GM21515 (cell line): Measurements from ENCODE around the gene MICAL2.

ENCODE experiments used
- ATAC-seq: cut with Tn5 transposase; IDR thresholded peaks from one replicate; pipeline ENCODE4 v1.9.1; 2021; ENCODE audit not compliant: unreplicated experiment

MICAL2 gene

GRCh38 chr11:12279672-12280108 is 169.3 kb downstream of the MICAL2 start:
- no peak for ATAC-seq

- no peak for ATAC-seq
Observed at GRCh38 chr11:12280199-12280837, 169.9 kb downstream of the MICAL2 start.

- no peak for ATAC-seq
Observed at GRCh38 chr11:12280838-12281565, 170.6 kb downstream of the MICAL2 start.

- no peak for ATAC-seq
Observed at GRCh38 chr11:12281571-12282478, 171.4 kb downstream of the MICAL2 start.

GRCh38 chr11:12282676-12283075 is 172.3 kb downstream of the MICAL2 start:
- ATAC-seq = no peak

GRCh38 chr11:12284316-12285050 is 174.1 kb downstream of the MICAL2 start:
- ATAC-seq = no peak

GRCh38 chr11:12285106-12285505 is 174.7 kb downstream of the MICAL2 start:
- no peak for ATAC-seq

- no peak for ATAC-seq
Observed at GRCh38 chr11:12285811-12286222, 175.4 kb downstream of the MICAL2 start.

GRCh38 chr11:12286606-12287005 is 176.2 kb downstream of the MICAL2 start:
- ATAC-seq = no peak

GRCh38 chr11:12287009-12287373 is 176.6 kb downstream of the MICAL2 start:
- ATAC-seq = no peak

- no peak for ATAC-seq
Observed at GRCh38 chr11:12287374-12288211, 177.2 kb downstream of the MICAL2 start.

GRCh38 chr11:12288212-12288930 is 178.0 kb downstream of the MICAL2 start:
- ATAC-seq = no peak

- no peak for ATAC-seq
Observed at GRCh38 chr11:12288931-12289666, 178.7 kb downstream of the MICAL2 start.

- ATAC-seq = no peak
Observed at GRCh38 chr11:12289667-12290476, 179.5 kb downstream of the MICAL2 start.

GRCh38 chr11:12290477-12290922 is 180.1 kb downstream of the MICAL2 start:
- no peak for ATAC-seq

GRCh38 chr11:12291313-12291712 is 180.9 kb downstream of the MICAL2 start:
- ATAC-seq = no peak

GRCh38 chr11:12291766-12292165 is 181.4 kb downstream of the MICAL2 start:
- ATAC-seq = no peak

- ATAC-seq = no peak
Observed at GRCh38 chr11:12292766-12293165, 182.4 kb downstream of the MICAL2 start.
